ENCODE measurements around the gene TBX10. TPM values are rescaled to one million over a fixed set of nuclear protein-coding genes. Genes with fewer than 3 reads are reported as not detected.

The TBX10 gene
- total RNA-seq, 2 donors from 2014 or later = not detected

GRCh38 chr11:67649634-67650510, 10.3 kb upstream of the TBX10 start:
- H3K9ac ChIP-seq (ENCODE audit: extremely low read depth, low read length, poor library complexity, severe bottlenecking) = no peak overlapping the region
- H3K4me3 Mint-ChIP-seq = no peak overlapping the region
- no peak overlapping the region for H3K4me3 ChIP-seq (ENCODE audit: low read length)
- DNase-seq = peak; percentile 38
- no peaks in the 10 kb centered on the region for H3K4me1 ChIP-seq (ENCODE audit: control insufficient read depth, insufficient read depth, low read length)
- TF ChIP-seq CTCF (conservative IDR thresholded peaks at IDR 0.05) = no peak
- H3K27ac Mint-ChIP-seq = no peak overlapping the region
- no peaks in the 10 kb centered on the region for H3K27me3 ChIP-seq (ENCODE audit: control insufficient read depth, insufficient read depth, low read length, poor library complexity, severe bottlenecking)
- H3K9me3 Mint-ChIP-seq = peaks cover 5% of the 10 kb centered on the region
- H3K27me3 Mint-ChIP-seq (ENCODE audit: insufficient read depth) = peaks cover 5% of the 10 kb centered on the region
- no peaks in the 10 kb centered on the region for H3K9me3 ChIP-seq (ENCODE audit: control insufficient read depth, low read length)
- no peaks in the 10 kb centered on the region for H3K36me3 ChIP-seq (ENCODE audit: control insufficient read depth, insufficient read depth, low read length)
- no peaks in the 10 kb centered on the region for H3K36me3 Mint-ChIP-seq (ENCODE audit: low read depth)
- no peak overlapping the region for H3K27ac ChIP-seq (ENCODE audit: low read depth, low read length)
- peaks cover 6% of the 10 kb centered on the region for H3K4me1 Mint-ChIP-seq
- WGBS, 2 experiments (ENCODE audit: insufficient coverage in 1 of 2, insufficient read length in 1 of 2) = 92 to 95% methylated on average over 11 to 22 of the region's 22 CpGs

GRCh38 chr11:67648796-67649613, 9.4 kb upstream of the TBX10 start:
- Histone ChIP-seq H3K4me3 (ENCODE audit: low read length) (no peak overlapping the region), H3K9ac (ENCODE audit: extremely low read depth, low read length, poor library complexity, severe bottlenecking) (no peak overlapping the region), H3K27me3 (ENCODE audit: control insufficient read depth, insufficient read depth, low read length, poor library complexity, severe bottlenecking) (no peaks in the 10 kb centered on the region), H3K36me3 (ENCODE audit: control insufficient read depth, insufficient read depth, low read length) (no peaks in the 10 kb centered on the region), H3K27ac (ENCODE audit: low read depth, low read length) (no peak overlapping the region), H3K4me1 (ENCODE audit: control insufficient read depth, insufficient read depth, low read length) (no peaks in the 10 kb centered on the region), H3K9me3 (ENCODE audit: control insufficient read depth, low read length) (no peaks in the 10 kb centered on the region)
- no peak for TF ChIP-seq CTCF (conservative IDR thresholded peaks at IDR 0.05)
- peaks cover 5% of the 10 kb centered on the region for H3K27me3 Mint-ChIP-seq (ENCODE audit: insufficient read depth)
- no peak overlapping the region for H3K27ac Mint-ChIP-seq
- H3K9me3 Mint-ChIP-seq = peaks cover 7% of the 10 kb centered on the region
- peak; percentile 42 for DNase-seq
- H3K36me3 Mint-ChIP-seq (ENCODE audit: low read depth) = no peaks in the 10 kb centered on the region
- H3K4me1 Mint-ChIP-seq = peaks cover 6% of the 10 kb centered on the region
- H3K4me3 Mint-ChIP-seq = no peak overlapping the region
- 94 to 96% methylated on average over 7 to 12 of the region's 12 CpGs for WGBS, 2 experiments (ENCODE audit: insufficient coverage in 1 of 2, insufficient read length in 1 of 2)

GRCh38 chr11:67648140-67648795, 8.7 kb upstream of the TBX10 start:
- no peak overlapping the region for H3K27ac Mint-ChIP-seq

More at GRCh38 chr11:67648140-67648795, 8.7 kb upstream of the TBX10 start:
- Histone ChIP-seq H3K4me3 (ENCODE audit: low read length) (no peak overlapping the region), H3K27me3 (ENCODE audit: control insufficient read depth, insufficient read depth, low read length, poor library complexity, severe bottlenecking) (no peaks in the 10 kb centered on the region), H3K9me3 (ENCODE audit: control insufficient read depth, low read length) (no peaks in the 10 kb centered on the region), H3K27ac (ENCODE audit: low read depth, low read length) (no peak overlapping the region), H3K36me3 (ENCODE audit: control insufficient read depth, insufficient read depth, low read length) (no peaks in the 10 kb centered on the region), H3K4me1 (ENCODE audit: control insufficient read depth, insufficient read depth, low read length) (no peaks in the 10 kb centered on the region), H3K9ac (ENCODE audit: extremely low read depth, low read length, poor library complexity, severe bottlenecking) (no peak overlapping the region)
- 78 to 88% methylated on average over 8 to 12 of the region's 12 CpGs for WGBS, 2 experiments (ENCODE audit: insufficient coverage in 1 of 2, insufficient read length in 1 of 2)
- Mint-ChIP-seq H3K4me1 (peaks cover 6% of the 10 kb centered on the region), H3K27me3 (ENCODE audit: insufficient read depth) (peaks cover 5% of the 10 kb centered on the region), H3K4me3 (no peak overlapping the region), H3K9me3 (peaks cover 5% of the 10 kb centered on the region), H3K36me3 (ENCODE audit: low read depth) (no peaks in the 10 kb centered on the region)
- peak; percentile 90 for DNase-seq
- peak; percentile 86 for TF ChIP-seq CTCF (conservative IDR thresholded peaks at IDR 0.05)

All from endodermal cell (in vitro differentiated cells).